H9 (cell line): Measurements from ENCODE around the gene FRG2C. TPM values are rescaled to one million over a fixed set of nuclear protein-coding genes. Genes with fewer than 3 reads are reported as not detected.
"Not testable (repeated sequence)": the region's sequence is repeated elsewhere in the genome, so short reads cannot be mapped to it uniquely, and the experiment has no call there.

Experiments
- DNase-seq: peaks from one replicate; pipeline ENCODE4 v3.0.0-alpha.2; 2017
- H2AFZ ChIP-seq: one replicate; pipeline ENCODE4 v1.6.1; 2013; ENCODE audit warnings: mild to moderate bottlenecking, low read length, control low read depth, moderate library complexity
- H2AK5ac ChIP-seq: 2 replicates; pipeline ENCODE4 v1.6.1; 2013; ENCODE audit warnings: low read length, control low read depth, mixed read lengths; ENCODE audit not compliant: insufficient read length
- H2BK120ac ChIP-seq: one replicate; pipeline ENCODE4 v1.6.1; 2013; ENCODE audit warnings: low read depth, mild to moderate bottlenecking, low read length, control low read depth, inconsistent platforms; ENCODE audit not compliant: poor library complexity, severe bottlenecking
- H2BK12ac ChIP-seq: 2 replicates; pipeline ENCODE4 v1.6.1; 2013; ENCODE audit warnings: low read length, control low read depth, mixed read lengths, low read depth; ENCODE audit not compliant: insufficient read length
- H2BK15ac ChIP-seq: 2 replicates; pipeline ENCODE4 v1.6.1; 2013; ENCODE audit warnings: low read depth, low read length, control low read depth
- H2BK20ac ChIP-seq: one replicate; pipeline ENCODE4 v1.6.1; 2013; ENCODE audit warnings: low read depth, mild to moderate bottlenecking, low read length, control low read depth, inconsistent platforms; ENCODE audit not compliant: poor library complexity, severe bottlenecking
- H2BK5ac ChIP-seq: 2 replicates; pipeline ENCODE4 v1.6.1; 2013; ENCODE audit warnings: low read length, control low read depth, mixed read lengths; ENCODE audit not compliant: insufficient read length
- H3K14ac ChIP-seq: 2 replicates; pipeline ENCODE4 v1.6.1; 2013; ENCODE audit warnings: low read length, control low read depth; ENCODE audit not compliant: insufficient read depth
- H3K18ac ChIP-seq: 2 replicates; pipeline ENCODE4 v1.6.1; 2013; ENCODE audit warnings: low read depth, mild to moderate bottlenecking, mixed read lengths, low read length, control low read depth; ENCODE audit not compliant: insufficient read length
- H3K23ac ChIP-seq: 2 replicates; pipeline ENCODE4 v1.6.1; 2013; ENCODE audit warnings: low read length, control low read depth, mixed read lengths, low read depth; ENCODE audit not compliant: insufficient read length
- H3K23me2 ChIP-seq: 2 replicates; pipeline ENCODE4 v1.6.1; 2013; ENCODE audit warnings: low read depth, mild to moderate bottlenecking, mixed read lengths, low read length, control low read depth; ENCODE audit not compliant: insufficient read length, poor library complexity, severe bottlenecking
- H3K27ac ChIP-seq: 2 replicates; pipeline ENCODE4 v1.5.1; 2013; ENCODE audit warnings: low read length, control low read depth, mixed read lengths, low read depth; ENCODE audit not compliant: insufficient read length
- H3K27me3 ChIP-seq: 2 replicates; pipeline ENCODE4 v1.6.1; 2013; ENCODE audit warnings: low read length, control low read depth, inconsistent platforms; ENCODE audit not compliant: insufficient read depth
- H3K4ac ChIP-seq: 2 replicates; pipeline ENCODE4 v1.6.1; 2013; ENCODE audit warnings: low read depth, mild to moderate bottlenecking, control low read depth, inconsistent platforms, low read length, moderate library complexity
- H3K4me1 ChIP-seq: 2 replicates; pipeline ENCODE4 v1.6.1; 2013; ENCODE audit warnings: low read length, control low read depth, inconsistent platforms; ENCODE audit not compliant: insufficient read depth
- H3K4me2 ChIP-seq: 2 replicates; pipeline ENCODE4 v1.6.1; 2013; ENCODE audit warnings: low read length, control low read depth, mixed read lengths; ENCODE audit not compliant: insufficient read length, insufficient read depth
- H3K56ac ChIP-seq: 2 replicates; pipeline ENCODE4 v1.6.1; 2013; ENCODE audit warnings: low read depth, mild to moderate bottlenecking, mixed read lengths, low read length, control low read depth; ENCODE audit not compliant: insufficient read length
- H3K79me1 ChIP-seq: 2 replicates; pipeline ENCODE4 v1.6.1; 2013; ENCODE audit warnings: low read depth, mild to moderate bottlenecking, moderate library complexity, low read length, control low read depth, inconsistent platforms; ENCODE audit not compliant: insufficient read depth, poor library complexity, severe bottlenecking
- H3K79me2 ChIP-seq: 2 replicates; pipeline ENCODE4 v1.6.1; 2013; ENCODE audit warnings: low read length, control low read depth, inconsistent platforms; ENCODE audit not compliant: insufficient read depth
- H3K9ac ChIP-seq: 2 replicates; pipeline ENCODE4 v1.6.1; 2013; ENCODE audit warnings: low read length, control low read depth, mixed read lengths; ENCODE audit not compliant: insufficient read length; ENCODE audit errors: extremely low read depth
- H3K9me3 ChIP-seq: one replicate; pipeline ENCODE4 v1.6.1; 2013; ENCODE audit warnings: low read depth, low read length, inconsistent platforms; ENCODE audit not compliant: control insufficient read depth
- H3T11ph ChIP-seq: one replicate; pipeline ENCODE4 v1.6.1; 2013; ENCODE audit warnings: mild to moderate bottlenecking, low read length, control low read depth, inconsistent platforms
- H4K20me1 ChIP-seq: one replicate; pipeline ENCODE4 v1.6.1; 2013; ENCODE audit not compliant: control insufficient read depth, insufficient read length, insufficient read depth
- H4K5ac ChIP-seq: 2 replicates; pipeline ENCODE4 v1.6.1; 2013; ENCODE audit warnings: low read depth, mild to moderate bottlenecking, mixed read lengths, low read length, control low read depth; ENCODE audit not compliant: insufficient read length
- H4K8ac ChIP-seq: replicated peaks from 2 replicates; pipeline ENCODE4 v1.6.1; 2013; ENCODE audit warnings: low read length, control low read depth, mixed read lengths, low read depth; ENCODE audit not compliant: insufficient read length
- H4K91ac ChIP-seq: 2 replicates; pipeline ENCODE4 v1.6.1; 2013; ENCODE audit warnings: low read depth, mild to moderate bottlenecking, moderate library complexity, mixed read lengths, low read length, control low read depth; ENCODE audit not compliant: insufficient read length
- H3K27ac Mint-ChIP-seq, 3 experiments: 2 replicates in 2 of 3; 3 replicates in 1 of 3; pipeline ENCODE4 v1.8.0; 2020 to 2021; ENCODE audit warnings: mixed read lengths in 3 of 3, mild to moderate bottlenecking in 1 of 3, moderate library complexity in 1 of 3
- H3K27me3 Mint-ChIP-seq: 2 replicates; pipeline ENCODE4 v1.8.0; 2021; ENCODE audit warnings: low read depth, mild to moderate bottlenecking, moderate library complexity, mixed read lengths
- H3K36me3 Mint-ChIP-seq, 3 experiments: 2 replicates in 2 of 3; 3 replicates in 1 of 3; pipeline ENCODE4 v1.8.0; 2020 to 2021; ENCODE audit warnings: low read depth in 3 of 3, mixed read lengths in 3 of 3; ENCODE audit not compliant: insufficient read depth in 1 of 3
- H3K4me1 Mint-ChIP-seq, 2 experiments: 2 replicates each; pipeline ENCODE4 v1.8.0; 2020; ENCODE audit warnings: mixed read lengths in 2 of 2
- H3K4me3 Mint-ChIP-seq, 2 experiments: 2 replicates in 1 of 2; 3 replicates in 1 of 2; pipeline ENCODE4 v1.8.0; 2020 to 2021; ENCODE audit warnings: mild to moderate bottlenecking in 2 of 2, mixed read lengths in 2 of 2, moderate library complexity in 1 of 2
- H3K9me3 Mint-ChIP-seq, 2 experiments: 2 replicates in 1 of 2; 3 replicates in 1 of 2; pipeline ENCODE4 v1.8.0; 2020; ENCODE audit warnings: mild to moderate bottlenecking in 2 of 2, mixed read lengths in 2 of 2, moderate library complexity in 1 of 2
- WGBS: extraction: QIAGEN DNeasy Blood & Tissue Kit; methylation state at CpG from one replicate; pipeline ENCODE4 v1.1.7; 2013; ENCODE audit warnings: missing lambda C conversion rate, low lambda C conversion rate, mixed read lengths; ENCODE audit not compliant: insufficient read length; ENCODE audit errors: extremely low coverage; 5-methylcytosine and 5-hydroxymethylcytosine counted together
- long read RNA-seq: library from polyadenylated mRNA; unstranded; transcript quantifications from one replicate; pipeline ENCODE4 v2.0.0, GENCODE V29; 2020
- total RNA-seq: library from RNA; stranded (reverse); gene quantifications from 2 replicates; pipeline ENCODE4 v1.2.1, GENCODE V29; 2021

Gene FRG2C
- total RNA-seq = not detected in 2 replicates
- long read RNA-seq, partial matches to known transcripts = 0 of 2 reads
- long read RNA-seq, other reads (novel, unspliced or antisense) = 2 of 2 reads

- not testable (repeated sequence) for H4K8ac ChIP-seq, H3K23me2 ChIP-seq, H3K14ac ChIP-seq, H2BK12ac ChIP-seq, H2BK120ac ChIP-seq, DNase-seq, H3K27ac ChIP-seq, H2AK5ac ChIP-seq, H3K56ac ChIP-seq, H3T11ph ChIP-seq, H3K23ac ChIP-seq, H3K4me2 ChIP-seq, H2AFZ ChIP-seq, H3K4ac ChIP-seq, H3K79me1 ChIP-seq, H3K18ac ChIP-seq, H3K4me1 ChIP-seq, H4K20me1 ChIP-seq, H4K5ac ChIP-seq, H3K9ac ChIP-seq, H2BK15ac ChIP-seq, H3K79me2 ChIP-seq, H4K91ac ChIP-seq, H2BK20ac ChIP-seq, H2BK5ac ChIP-seq, H3K4me3 Mint-ChIP-seq
- peaks cover 79% of the 10 kb centered on the region for H3K27me3 Mint-ChIP-seq
- H3K9me3 Mint-ChIP-seq = peaks cover 38 to 43% of the 10 kb centered on the region in 2 experiments
- Histone ChIP-seq H3K27me3 (peaks cover 14% of the 10 kb centered on the region; the same call in 1 of the 2 replicates), H3K9me3 (peaks cover 17% of the 10 kb centered on the region)
- no CpG with 5 or more reads among the region's 9 CpGs for WGBS
- H3K36me3 Mint-ChIP-seq = peaks cover 3 to 13% (median 10%) of the 10 kb centered on the region in 3 experiments
- H3K27ac Mint-ChIP-seq = peak within 1 kb of the TSS in 1 of 3 experiments; percentile 47; a peak in 1 of 7 replicates
- H3K4me1 Mint-ChIP-seq = peaks cover 8 to 10% of the 10 kb centered on the region in 2 experiments
Observed at GRCh38 chr3:75664028-75664427, at the start of gene FRG2C. TSS of gene FRG2C (plus strand) at chr3:75664328. CDS start at chr3:75664380, 52 bp downstream.

DNA sequence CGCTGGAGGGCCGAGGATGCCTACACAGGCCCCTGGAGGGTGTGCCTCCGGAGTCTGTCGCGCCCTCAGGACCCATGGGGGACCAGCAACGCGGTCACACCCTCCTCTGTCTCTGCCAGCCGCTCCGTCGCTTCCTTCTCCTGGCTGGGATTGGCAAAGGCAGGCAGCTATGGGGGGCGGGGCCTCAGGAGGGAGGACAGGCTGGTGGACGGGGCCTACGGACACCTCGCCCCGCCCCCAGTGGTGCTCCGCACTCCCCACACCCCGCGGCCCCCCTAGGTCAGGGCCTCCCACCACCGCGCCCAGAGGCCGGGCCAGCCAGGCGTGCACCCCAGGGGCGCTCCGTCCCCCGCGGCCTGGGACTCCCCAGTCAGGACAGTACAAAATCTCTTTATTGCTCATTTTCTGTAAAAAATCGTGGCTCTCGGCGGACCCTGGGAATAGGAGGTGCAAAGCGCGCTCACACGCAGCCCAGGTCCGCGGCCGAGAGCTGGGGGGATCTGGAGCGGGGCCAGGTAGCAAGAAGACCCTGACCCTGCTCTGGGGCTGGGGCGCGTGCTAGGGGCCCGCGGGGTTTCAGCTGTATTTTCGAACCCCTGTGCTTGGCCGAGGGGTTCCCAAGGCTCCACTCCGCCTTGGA lies 45.3 kb upstream of the FRG2C start:
- no CpG with 5 or more reads among the region's 43 CpGs for WGBS
- DNase-seq = peak; percentile 90

More for the DNA sequence above, 45.3 kb upstream of the FRG2C start:
- not testable (repeated sequence) for H4K91ac ChIP-seq, H2BK15ac ChIP-seq, H3K18ac ChIP-seq, H3K4me1 Mint-ChIP-seq, H3K23me2 ChIP-seq, H3K56ac ChIP-seq, H3K27ac ChIP-seq, H3K36me3 Mint-ChIP-seq, H3K9me3 Mint-ChIP-seq, H4K5ac ChIP-seq, H3K14ac ChIP-seq, H3K23ac ChIP-seq, H3K4ac ChIP-seq, H2BK120ac ChIP-seq, H2BK20ac ChIP-seq, H3K9me3 ChIP-seq, H2BK12ac ChIP-seq, H2AK5ac ChIP-seq, H3K79me2 ChIP-seq, H4K8ac ChIP-seq, H2BK5ac ChIP-seq, H2AFZ ChIP-seq, H3K27ac Mint-ChIP-seq, H3K79me1 ChIP-seq, H3K4me1 ChIP-seq, H4K20me1 ChIP-seq, H3K27me3 ChIP-seq, H3T11ph ChIP-seq
- Mint-ChIP-seq H3K27me3 (peaks cover 38% of the 10 kb centered on the region), H3K4me3 (peak overlapping the region; percentile 63 to 82)
- Histone ChIP-seq H3K9ac (peak overlapping the region; percentile 4), H3K4me2 (peak overlapping the region; percentile 16)
